ENCODE data around the gene SPTBN4.

SPTBN4 gene

GRCh38 chr19:40576585-40577451 is 110.0 kb downstream of the SPTBN4 start, which contains the start of gene SHKBP1 (continued):
- no peak; the same call in 1 of the 2 replicates for TF ChIP-seq GLI2 (tag by site-specific recombination; IDR thresholded peaks at IDR 0.05; ENCODE audit: borderline replicate concordance, low read depth)
- TF ChIP-seq ZNF518A (tag by site-specific recombination; conservative IDR thresholded peaks at IDR 0.05; ENCODE audit: low read depth), result 0 out of 2 replicates have a peak, but pooled peaks have one; percentile 40
- 0 out of 2 replicates have a peak, but pooled peaks have one; percentile 22 for TF ChIP-seq ZNF324 (tag by site-specific recombination; IDR thresholded peaks at IDR 0.05)
- no peak for TF ChIP-seq ZNF10 (tag by site-specific recombination; IDR thresholded peaks at IDR 0.05)
- TF ChIP-seq, protein P1, sequence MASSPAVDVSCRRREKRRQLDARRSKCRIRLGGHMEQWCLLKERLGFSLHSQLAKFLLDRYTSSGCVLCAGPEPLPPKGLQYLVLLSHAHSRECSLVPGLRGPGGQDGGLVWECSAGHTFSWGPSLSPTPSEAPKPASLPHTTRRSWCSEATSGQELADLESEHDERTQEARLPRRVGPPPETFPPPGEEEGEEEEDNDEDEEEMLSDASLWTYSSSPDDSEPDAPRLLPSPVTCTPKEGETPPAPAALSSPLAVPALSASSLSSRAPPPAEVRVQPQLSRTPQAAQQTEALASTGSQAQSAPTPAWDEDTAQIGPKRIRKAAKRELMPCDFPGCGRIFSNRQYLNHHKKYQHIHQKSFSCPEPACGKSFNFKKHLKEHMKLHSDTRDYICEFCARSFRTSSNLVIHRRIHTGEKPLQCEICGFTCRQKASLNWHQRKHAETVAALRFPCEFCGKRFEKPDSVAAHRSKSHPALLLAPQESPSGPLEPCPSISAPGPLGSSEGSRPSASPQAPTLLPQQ (tag by site-specific recombination; IDR thresholded peaks at IDR 0.05), result peak; percentile 100
- TF ChIP-seq, protein P2, sequence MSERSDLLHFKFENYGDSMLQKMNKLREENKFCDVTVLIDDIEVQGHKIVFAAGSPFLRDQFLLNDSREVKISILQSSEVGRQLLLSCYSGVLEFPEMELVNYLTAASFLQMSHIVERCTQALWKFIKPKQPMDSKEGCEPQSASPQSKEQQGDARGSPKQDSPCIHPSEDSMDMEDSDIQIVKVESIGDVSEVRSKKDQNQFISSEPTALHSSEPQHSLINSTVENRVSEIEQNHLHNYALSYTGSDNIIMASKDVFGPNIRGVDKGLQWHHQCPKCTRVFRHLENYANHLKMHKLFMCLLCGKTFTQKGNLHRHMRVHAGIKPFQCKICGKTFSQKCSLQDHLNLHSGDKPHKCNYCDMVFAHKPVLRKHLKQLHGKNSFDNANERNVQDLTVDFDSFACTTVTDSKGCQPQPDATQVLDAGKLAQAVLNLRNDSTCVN (tag by site-specific recombination; optimal IDR thresholded peaks at IDR 0.05), result peak; percentile 61
- peak; percentile 52; the same call in 1 of the 2 replicates for TF ChIP-seq PRDM1 (tag by site-specific recombination; IDR thresholded peaks at IDR 0.05)
- peak; percentile 100 for TF ChIP-seq GLIS1 (tag by site-specific recombination; IDR thresholded peaks at IDR 0.05)
- TF ChIP-seq MEIS1 (CRISPR knock-in tag; IDR thresholded peaks at IDR 0.05; ENCODE audit: borderline replicate concordance), result no peak
- peak; percentile 53 for TF ChIP-seq ZBTB8A (tag by site-specific recombination; IDR thresholded peaks at IDR 0.05)
- TF ChIP-seq, protein P3, sequence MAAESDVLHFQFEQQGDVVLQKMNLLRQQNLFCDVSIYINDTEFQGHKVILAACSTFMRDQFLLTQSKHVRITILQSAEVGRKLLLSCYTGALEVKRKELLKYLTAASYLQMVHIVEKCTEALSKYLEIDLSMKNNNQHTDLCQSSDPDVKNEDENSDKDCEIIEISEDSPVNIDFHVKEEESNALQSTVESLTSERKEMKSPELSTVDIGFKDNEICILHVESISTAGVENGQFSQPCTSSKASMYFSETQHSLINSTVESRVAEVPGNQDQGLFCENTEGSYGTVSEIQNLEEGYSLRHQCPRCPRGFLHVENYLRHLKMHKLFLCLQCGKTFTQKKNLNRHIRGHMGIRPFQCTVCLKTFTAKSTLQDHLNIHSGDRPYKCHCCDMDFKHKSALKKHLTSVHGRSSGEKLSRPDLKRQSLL (tag by site-specific recombination; IDR thresholded peaks at IDR 0.05), result 0 out of 2 replicates have a peak, but pooled peaks have one; percentile 5
- TF ChIP-seq, protein P4, sequence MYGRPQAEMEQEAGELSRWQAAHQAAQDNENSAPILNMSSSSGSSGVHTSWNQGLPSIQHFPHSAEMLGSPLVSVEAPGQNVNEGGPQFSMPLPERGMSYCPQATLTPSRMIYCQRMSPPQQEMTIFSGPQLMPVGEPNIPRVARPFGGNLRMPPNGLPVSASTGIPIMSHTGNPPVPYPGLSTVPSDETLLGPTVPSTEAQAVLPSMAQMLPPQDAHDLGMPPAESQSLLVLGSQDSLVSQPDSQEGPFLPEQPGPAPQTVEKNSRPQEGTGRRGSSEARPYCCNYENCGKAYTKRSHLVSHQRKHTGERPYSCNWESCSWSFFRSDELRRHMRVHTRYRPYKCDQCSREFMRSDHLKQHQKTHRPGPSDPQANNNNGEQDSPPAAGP (tag by site-specific recombination; IDR thresholded peaks at IDR 0.05), result peak; percentile 42; the same call in 1 of the 2 replicates
- TF ChIP-seq ZNF610 (tag by site-specific recombination; IDR thresholded peaks at IDR 0.05; ENCODE audit: borderline replicate concordance), result peak; percentile 69; the same call in 1 of the 2 replicates
- TF ChIP-seq ZNF366 (tag by site-specific recombination; conservative IDR thresholded peaks at IDR 0.05), result peak; percentile 76
- TF ChIP-seq KLF9 (tag by site-specific recombination; IDR thresholded peaks at IDR 0.05; ENCODE audit: low read depth), result peak; percentile 82
- TF ChIP-seq OSR2 (tag by site-specific recombination; IDR thresholded peaks at IDR 0.05), result peak; percentile 87
- TF ChIP-seq ZBTB44 (tag by site-specific recombination; IDR thresholded peaks at IDR 0.05), result peak; percentile 19; the same call in 1 of the 2 replicates
- TF ChIP-seq ZNF138 (tag by site-specific recombination; IDR thresholded peaks at IDR 0.05; ENCODE audit: borderline replicate concordance), result no peak
- no peak for TF ChIP-seq ZNF426 (tag by site-specific recombination; IDR thresholded peaks at IDR 0.05)

Data from HEK293 (cell line).